ACC112 (cell line): ENCODE measurements around the gene TNKS2.

Source experiments
- H2AFZ ChIP-seq: fragments of 200-600 bp; sonication (generic); one replicate; pipeline ENCODE4 v1.6.0; 2017; ENCODE audit warnings: antibody characterized with exemption, low read length; ENCODE audit not compliant: unreplicated experiment
- H3K27ac ChIP-seq: fragments of 200-600 bp; sonication (generic); 2 replicates; pipeline ENCODE4 v1.5.1; 2014; ENCODE audit warnings: low read depth, mild to moderate bottlenecking, antibody characterized with exemption, low read length, moderate library complexity
- H3K27me3 ChIP-seq: fragments of 200-600 bp; sonication (generic); 2 replicates; pipeline ENCODE4 v1.6.1; 2014; ENCODE audit warnings: mild to moderate bottlenecking, antibody characterized with exemption, low read length, moderate library complexity, mixed read lengths; ENCODE audit not compliant: insufficient read depth
- H3K36me3 ChIP-seq: fragments of 200-600 bp; sonication (generic); 2 replicates; pipeline ENCODE4 v1.6.1; 2016; ENCODE audit warnings: mild to moderate bottlenecking, antibody characterized with exemption, low read length, moderate library complexity, mixed read lengths; ENCODE audit not compliant: insufficient read depth
- H3K4me1 ChIP-seq: fragments of 200-600 bp; sonication (generic); one replicate; pipeline ENCODE4 v1.6.1; 2016; ENCODE audit warnings: low read length, mixed read lengths; ENCODE audit not compliant: insufficient read depth, unreplicated experiment, control insufficient read depth
- H3K4me3 ChIP-seq: fragments of 200-600 bp; sonication (generic); 2 replicates; pipeline ENCODE4 v1.5.1; 2014; ENCODE audit warnings: mild to moderate bottlenecking, low read depth, low read length
- H3K79me2 ChIP-seq: fragments of 200-600 bp; sonication (generic); one replicate; pipeline ENCODE4 v1.6.0; 2016; ENCODE audit warnings: low read length; ENCODE audit not compliant: control insufficient read depth, unreplicated experiment, insufficient read depth

TNKS2 gene

GRCh38 chr10:91908337-91909116 is 110.3 kb downstream of the TNKS2 start:
- H3K79me2 ChIP-seq: no peaks in the 10 kb centered on the region
- H3K36me3 ChIP-seq: no peaks in the 10 kb centered on the region
- no peak overlapping the region for H3K27ac ChIP-seq
- no peaks in the 10 kb centered on the region for H3K27me3 ChIP-seq
- no peaks in the 10 kb centered on the region for H3K4me1 ChIP-seq
- H3K4me3 ChIP-seq: peak overlapping the region; percentile 83
- H2AFZ ChIP-seq: peak overlapping the region; percentile 89

GRCh38 chr10:91909117-91909677 is 111.0 kb downstream of the TNKS2 start, which contains the start of gene FGFBP3:
TSS of gene FGFBP3 (minus strand) at chr10:91909486. CDS start at chr10:91908969, 517 bp downstream.
- Histone ChIP-seq H3K27me3 (no peaks in the 10 kb centered on the region), H2AFZ (peak within 1 kb of the TSS; percentile 89), H3K4me3 (peak within 1 kb of the TSS; percentile 83), H3K79me2 (no peaks in the 10 kb centered on the region), H3K4me1 (no peaks in the 10 kb centered on the region), H3K27ac (no peak within 1 kb of the TSS), H3K36me3 (no peaks in the 10 kb centered on the region)

- Histone ChIP-seq H3K36me3 (no peaks in the 10 kb centered on the region), H3K4me3 (no peak overlapping the region), H3K4me1 (no peaks in the 10 kb centered on the region), H3K79me2 (no peaks in the 10 kb centered on the region), H2AFZ (no peak overlapping the region), H3K27me3 (0 out of 2 replicates have a peak, but pooled peaks cover 3% of the 10 kb centered on the region), H3K27ac (no peak overlapping the region)
These were observed 112.2 kb downstream of the TNKS2 start for GRCh38 chr10:91910467-91910866.
